ENCODE results near the gene ZDHHC8. TPM values are rescaled to one million over a fixed set of nuclear protein-coding genes. Genes with fewer than 3 reads are reported as not detected.
A peak's percentile ranks its signal among the peaks of the same experiment; 100 is the strongest.

Gene ZDHHC8
- total and polyA plus RNA-seq, 2 donors (not counting 3 experiments of a cell fraction or from before 2014, with no cell fraction given), result 49.8 to 131 TPM

DNA sequence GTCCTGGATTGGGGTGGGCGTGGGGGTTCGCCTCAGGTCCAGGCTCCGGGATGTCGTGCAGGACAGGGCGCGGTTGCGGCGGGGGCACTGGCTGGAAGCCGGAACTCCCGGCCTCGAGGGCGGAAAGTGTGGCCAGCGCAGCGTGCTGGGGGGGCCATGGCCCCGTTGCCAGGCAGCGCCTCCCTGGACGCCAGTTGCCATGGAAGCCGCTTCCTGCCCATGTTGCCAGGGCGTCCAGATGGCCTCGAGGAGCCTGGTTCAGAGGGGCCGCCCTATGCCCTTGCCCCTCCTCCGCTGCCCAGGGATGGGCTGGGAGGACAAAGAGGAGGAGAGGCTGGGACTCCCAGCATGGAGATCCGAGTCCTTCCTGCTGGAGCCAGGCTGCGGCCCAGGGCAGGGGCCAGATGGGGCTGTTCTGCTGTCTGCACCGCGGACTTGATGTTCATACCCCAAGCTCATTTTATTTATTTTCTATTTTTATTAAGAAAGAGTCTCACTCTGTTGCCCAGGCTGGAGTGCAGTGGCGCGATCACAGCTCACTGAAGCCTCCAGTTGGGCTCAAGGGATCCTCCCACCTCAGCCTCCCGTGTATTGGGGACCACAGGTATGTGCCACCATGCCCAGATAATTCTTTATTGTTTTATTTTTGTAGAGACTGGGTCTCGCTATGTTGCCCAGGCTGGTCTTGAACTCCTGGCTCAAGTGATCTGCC lies 23.9 kb downstream of the ZDHHC8 start:
- CTCF ChIA-PET, result interaction anchor here (1.0 to 3.2 kb wide), 5 partner anchors 83 to 137 kb away, joined by 7 to 52 read pairs (median 25); no protein-coding TSS in a partner anchor
- FAIRE-seq, result peak; percentile 87
- peak; percentile 64 for DNase-seq (ENCODE audit: low read depth, low spot score)

More for the DNA sequence above, 23.9 kb downstream of the ZDHHC8 start:
- H3K27ac ChIP-seq (ENCODE audit: insufficient read depth, low read depth, low read length), result no peak overlapping the region
- H3K79me2 ChIP-seq (ENCODE audit: control insufficient read depth, insufficient read depth, low read length), result no peaks in the 10 kb centered on the region
- H3K9me1 ChIP-seq (replicated peaks; ENCODE audit: control insufficient read depth, extremely low read depth, insufficient read depth, low read length), result no peaks in the 10 kb centered on the region
- H3K4me3 ChIP-seq (replicated peaks in 1 of 3; ENCODE audit: insufficient read depth in 1 of 3, low read depth in 1 of 3, low read length in 3 of 3), result peak overlapping the region; percentile 23 to 46 (median 36)
- TF ChIP-seq FOS (IDR thresholded peaks at IDR 0.05; ENCODE audit: borderline replicate concordance, insufficient read depth, low read length) (no peak), EZH2 (IDR thresholded peaks at IDR 0.05; ENCODE audit: borderline replicate concordance, low read depth, low read length, severe bottlenecking) (no peak), MYC (IDR thresholded peaks at IDR 0.05; ENCODE audit: low read depth, low read length) (no peak), POLR2AphosphoS5 (IDR thresholded peaks at IDR 0.05; ENCODE audit: insufficient read depth, low read depth, low read length) (peak; percentile 43), JUN (IDR thresholded peaks at IDR 0.05; ENCODE audit: borderline replicate concordance, insufficient read depth, insufficient read length, low read depth) (no peak)
- TF ChIP-seq, protein P1, sequence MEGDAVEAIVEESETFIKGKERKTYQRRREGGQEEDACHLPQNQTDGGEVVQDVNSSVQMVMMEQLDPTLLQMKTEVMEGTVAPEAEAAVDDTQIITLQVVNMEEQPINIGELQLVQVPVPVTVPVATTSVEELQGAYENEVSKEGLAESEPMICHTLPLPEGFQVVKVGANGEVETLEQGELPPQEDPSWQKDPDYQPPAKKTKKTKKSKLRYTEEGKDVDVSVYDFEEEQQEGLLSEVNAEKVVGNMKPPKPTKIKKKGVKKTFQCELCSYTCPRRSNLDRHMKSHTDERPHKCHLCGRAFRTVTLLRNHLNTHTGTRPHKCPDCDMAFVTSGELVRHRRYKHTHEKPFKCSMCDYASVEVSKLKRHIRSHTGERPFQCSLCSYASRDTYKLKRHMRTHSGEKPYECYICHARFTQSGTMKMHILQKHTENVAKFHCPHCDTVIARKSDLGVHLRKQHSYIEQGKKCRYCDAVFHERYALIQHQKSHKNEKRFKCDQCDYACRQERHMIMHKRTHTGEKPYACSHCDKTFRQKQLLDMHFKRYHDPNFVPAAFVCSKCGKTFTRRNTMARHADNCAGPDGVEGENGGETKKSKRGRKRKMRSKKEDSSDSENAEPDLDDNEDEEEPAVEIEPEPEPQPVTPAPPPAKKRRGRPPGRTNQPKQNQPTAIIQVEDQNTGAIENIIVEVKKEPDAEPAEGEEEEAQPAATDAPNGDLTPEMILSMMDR (IDR thresholded peaks at IDR 0.05; ENCODE audit: extremely low read depth in 1 of 2, insufficient read depth in 1 of 2, low read depth in 1 of 2, low read length in 2 of 2), result no peak
- TF ChIP-seq, protein P2, sequence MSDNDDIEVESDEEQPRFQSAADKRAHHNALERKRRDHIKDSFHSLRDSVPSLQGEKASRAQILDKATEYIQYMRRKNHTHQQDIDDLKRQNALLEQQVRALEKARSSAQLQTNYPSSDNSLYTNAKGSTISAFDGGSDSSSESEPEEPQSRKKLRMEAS (IDR thresholded peaks at IDR 0.05; ENCODE audit: insufficient read depth, insufficient read length), result peak; percentile 61
- no peaks in the 10 kb centered on the region for H3K9me3 ChIP-seq (replicated peaks; ENCODE audit: control insufficient read depth, insufficient read depth, low read length)
- intact Hi-C loops (cut with micrococcal nuclease), result loop anchor here (5.0 kb wide), 2 partner anchors 52 to 302 kb away; no protein-coding TSS in a partner anchor
- dilution Hi-C loops (cut with MboI; ENCODE audit: extremely low pct_ligation_motif_present, low sequenced_read_pairs), result no loop called here
- POLR2A ChIA-PET, result no interaction called here
- peak overlapping the region; percentile 32 for H2AFZ ChIP-seq (ENCODE audit: low read depth, low read length)
- H3K27me3 ChIP-seq (ENCODE audit: control insufficient read depth in 2 of 2, insufficient read depth in 2 of 2, low read length in 2 of 2), result no peaks in the 10 kb centered on the region
- no peaks in the 10 kb centered on the region for H3K36me3 ChIP-seq (ENCODE audit: control insufficient read depth in 2 of 2, extremely low read depth in 1 of 2, insufficient read depth in 2 of 2, low read length in 2 of 2)
- H4K20me1 ChIP-seq (replicated peaks; ENCODE audit: control insufficient read depth, extremely low read depth, insufficient read depth, low read length), result no peaks in the 10 kb centered on the region
- no TSS peak for BruUV-seq (replicated peaks)
- H3K4me1 ChIP-seq (ENCODE audit: control insufficient read depth, extremely low read depth, insufficient read depth, low read length), result peaks cover 5% of the 10 kb centered on the region
- peak overlapping the region; percentile 25 for H3K4me2 ChIP-seq (ENCODE audit: insufficient read depth, low read length)
- H3K9ac ChIP-seq (replicated peaks; ENCODE audit: extremely low read depth, insufficient read depth, low read length), result no peak overlapping the region
